ENCODE measurements around the gene LMCD1. TPM values are rescaled to one million over a fixed set of nuclear protein-coding genes. Genes with fewer than 3 reads are reported as not detected.

Gene LMCD1
- polyA plus RNA-seq, 2 of the 4 experiments (the other 2 are of a cell fraction), result 64.3 to 85.4 TPM

GRCh38 chr3:8574670-8575322 lies 73.2 kb downstream of the LMCD1 start (continued):
- TF ChIP-seq SREBF2 (IDR thresholded peaks at IDR 0.05), result no peak
- no peak for TF ChIP-seq HOXA7 (CRISPR knock-in tag; IDR thresholded peaks at IDR 0.05)

GRCh38 chr3:8575364-8576104 lies 73.9 kb downstream of the LMCD1 start:
- no peak for DNase-seq (ENCODE audit: low read depth in 1 of 2, low spot score in 1 of 2)
- Histone ChIP-seq H3K27ac (no peak overlapping the region), H3K4me2 (no peak overlapping the region), H3K4me1 (peaks cover 13% of the 10 kb centered on the region), H3K4me3 (no peak overlapping the region), H3K9me3 (no peaks in the 10 kb centered on the region)
- 62% methylated on average over 5 of the region's 5 CpGs for WGBS (ENCODE audit: missing lambda C conversion rate)
- ATAC-seq, result peak in 1 of 2 experiments; percentile 11; a peak in 1 of 6 replicates
- CTCF ChIA-PET, result interaction anchor here (0.9 to 1.6 kb wide), 4 partner anchors 14 to 134 kb away, joined by 3 to 5 read pairs (median 3); no protein-coding TSS in a partner anchor
- TF ChIP-seq KDM5A (IDR thresholded peaks at IDR 0.05), result no peak
- TF ChIP-seq NFE2L2 (conservative IDR thresholded peaks at IDR 0.05; ENCODE audit: low read length), result no peak
- TF ChIP-seq RAD21 (conservative IDR thresholded peaks at IDR 0.05 in 1 of 2, IDR thresholded peaks at IDR 0.05 in 1 of 2), result no peak
- no peak for TF ChIP-seq HMGXB4 (CRISPR knock-in tag; IDR thresholded peaks at IDR 0.05; ENCODE audit: borderline replicate concordance)
- no peak for TF ChIP-seq MAFK (IDR thresholded peaks at IDR 0.05; ENCODE audit: partially characterized antibody)
- TF ChIP-seq BHLHE40 (IDR thresholded peaks at IDR 0.05; ENCODE audit: low read depth, low read length), result no peak
- TF ChIP-seq NR3C1 (IDR thresholded peaks at IDR 0.05), result no peak
- TF ChIP-seq GATA3 (IDR thresholded peaks at IDR 0.05; ENCODE audit: borderline replicate concordance), result no peak
- no peak for TF ChIP-seq TFCP2L1 (CRISPR knock-in tag; IDR thresholded peaks at IDR 0.05)
- TF ChIP-seq POLR2AphosphoS2 (conservative IDR thresholded peaks at IDR 0.05; ENCODE audit: low read length), result no peak
- TF ChIP-seq ZNF302 (CRISPR knock-in tag; IDR thresholded peaks at IDR 0.05), result no peak
- POLR2A ChIA-PET, result interaction anchor here (1.1 kb wide), 1 partner anchor 131 kb away, joined by 3 read pairs; no protein-coding TSS in a partner anchor
- no peak for FAIRE-seq

GRCh38 chr3:8576436-8576835 lies 74.8 kb downstream of the LMCD1 start:
- DNase-seq (ENCODE audit: low read depth in 1 of 2, low spot score in 1 of 2) (no peak), ATAC-seq (no peak), FAIRE-seq (no peak)
- TF ChIP-seq MAFK (IDR thresholded peaks at IDR 0.05; ENCODE audit: partially characterized antibody), result no peak
- TF ChIP-seq ATOH8 (CRISPR knock-in tag; IDR thresholded peaks at IDR 0.05; ENCODE audit: low read depth), result no peak
- TF ChIP-seq CTCF (IDR thresholded peaks at IDR 0.05), result no peak
- TF ChIP-seq HOXA7 (CRISPR knock-in tag; IDR thresholded peaks at IDR 0.05), result no peak
- TF ChIP-seq CHD2 (IDR thresholded peaks at IDR 0.05; ENCODE audit: low read length, partially characterized antibody), result no peak
- no peak for TF ChIP-seq ZFP36 (IDR thresholded peaks at IDR 0.05; ENCODE audit: borderline replicate concordance, partially characterized antibody)
- no peak for TF ChIP-seq POLR2AphosphoS2 (conservative IDR thresholded peaks at IDR 0.05; ENCODE audit: low read length)
- TF ChIP-seq FOSB (CRISPR knock-in tag; IDR thresholded peaks at IDR 0.05), result no peak
- TF ChIP-seq TP53 (CRISPR knock-in tag; IDR thresholded peaks at IDR 0.05), result no peak
- TF ChIP-seq RARB (CRISPR knock-in tag; IDR thresholded peaks at IDR 0.05), result no peak
- no peak for TF ChIP-seq JUNB (IDR thresholded peaks at IDR 0.05)
- H3K4me2 ChIP-seq, result no peak overlapping the region
- CTCF ChIA-PET, result interaction anchor here (1.6 kb wide), 1 partner anchor 134 kb away, joined by 5 read pairs; no protein-coding TSS in a partner anchor
- POLR2A ChIA-PET, result no interaction called here
- H3K4me1 ChIP-seq, result peaks cover 13% of the 10 kb centered on the region
- WGBS (ENCODE audit: missing lambda C conversion rate), result 80% methylated on average over 6 of the region's 6 CpGs
- no peak overlapping the region for H3K27ac ChIP-seq
- no peaks in the 10 kb centered on the region for H3K9me3 ChIP-seq
- H3K4me3 ChIP-seq, result no peak overlapping the region
